Measurements from ENCODE around the gene PC.

PC gene

GRCh38 chr11:66891851-66892660 lies 66.1 kb downstream of the PC start:
- peak; percentile 31 to 74 for DNase-seq
- no peak for TF ChIP-seq CTCF (IDR thresholded peaks at IDR 0.05)

GRCh38 chr11:66889960-66890359 lies 68.2 kb downstream of the PC start:
- TF ChIP-seq CTCF (IDR thresholded peaks at IDR 0.05), result no peak
- Histone ChIP-seq H3K27me3 (no peaks in the 10 kb centered on the region), H3K9me3 (no peaks in the 10 kb centered on the region), H3K4me3 (no peak overlapping the region), H3K4me1 (no peaks in the 10 kb centered on the region), H3K36me3 (no peaks in the 10 kb centered on the region), H3K27ac (no peak overlapping the region)
- DNase-seq, result no peak
- intact Hi-C loops (cut with DNase I; ENCODE audit: low total_unique reads), result no loop called here

More at GRCh38 chr11:66891851-66892660, 66.1 kb downstream of the PC start:
- Histone ChIP-seq H3K27ac (no peak overlapping the region), H3K4me3 (no peak overlapping the region), H3K36me3 (no peaks in the 10 kb centered on the region), H3K27me3 (no peaks in the 10 kb centered on the region), H3K4me1 (no peaks in the 10 kb centered on the region), H3K9me3 (no peaks in the 10 kb centered on the region)
- intact Hi-C loops (cut with DNase I; ENCODE audit: low total_unique reads), result no loop called here

GRCh38 chr11:66888282-66888681 lies 69.9 kb downstream of the PC start:
- intact Hi-C loops (cut with DNase I; ENCODE audit: low total_unique reads), result no loop called here
- Histone ChIP-seq H3K9me3 (no peaks in the 10 kb centered on the region), H3K4me3 (no peak overlapping the region), H3K27me3 (no peaks in the 10 kb centered on the region), H3K4me1 (no peaks in the 10 kb centered on the region), H3K36me3 (no peaks in the 10 kb centered on the region), H3K27ac (no peak overlapping the region)
- TF ChIP-seq CTCF (IDR thresholded peaks at IDR 0.05), result no peak
- DNase-seq, result no peak

- Histone ChIP-seq H3K27ac (no peak overlapping the region), H3K36me3 (no peaks in the 10 kb centered on the region), H3K4me3 (no peak overlapping the region), H3K4me1 (no peaks in the 10 kb centered on the region), H3K27me3 (no peaks in the 10 kb centered on the region), H3K9me3 (no peaks in the 10 kb centered on the region)
- no peak for TF ChIP-seq CTCF (IDR thresholded peaks at IDR 0.05)
- no peak for DNase-seq
- intact Hi-C loops (cut with DNase I; ENCODE audit: low total_unique reads), result no loop called here
Observed at GRCh38 chr11:66887526-66887925, 70.7 kb downstream of the PC start.

GRCh38 chr11:66886671-66887221 lies 71.4 kb downstream of the PC start:
- DNase-seq, result no peak
- Histone ChIP-seq H3K4me3 (no peak overlapping the region), H3K9me3 (no peaks in the 10 kb centered on the region), H3K27ac (no peak overlapping the region), H3K27me3 (no peaks in the 10 kb centered on the region), H3K4me1 (no peaks in the 10 kb centered on the region), H3K36me3 (no peaks in the 10 kb centered on the region)
- intact Hi-C loops (cut with DNase I; ENCODE audit: low total_unique reads), result no loop called here
- TF ChIP-seq CTCF (IDR thresholded peaks at IDR 0.05), result no peak

Measured in tibial artery (tissue), 4 donors.